Loucy (cell line): Measurements from ENCODE around the gene ANXA6.

ENCODE experiments used
- CTCF ChIP-seq: fragments of 200-600 bp; sonication (generic); conservative IDR thresholded peaks from 2 replicates; pipeline ENCODE4 v1.5.1; 2014; ENCODE audit warnings: mild to moderate bottlenecking, antibody characterized with exemption, low read length
- EZH2phosphoT487 ChIP-seq: fragments of 200-600 bp; IDR thresholded peaks from 2 replicates; pipeline ENCODE4 v1.6.1; 2018; ENCODE audit warnings: antibody characterized with exemption, mild to moderate bottlenecking, moderate library complexity, borderline replicate concordance

- no peak for TF ChIP-seq CTCF
- TF ChIP-seq EZH2phosphoT487, result no peak
Measured at GRCh38 chr5:151130235-151130921, 27.2 kb downstream of the ANXA6 start.
